CD8-positive, alpha-beta memory T cell (primary cell): ENCODE data around the gene SDF4. TPM values are rescaled to one million over a fixed set of nuclear protein-coding genes. Genes with fewer than 3 reads are reported as not detected.

Experiments used
- CTCF ChIA-PET: fragments of 350-600 bp; sonication (Branson Sonifier 250); formaldehyde crosslinking; loops from one replicate; lab custom pipeline; 2021; ENCODE audit warnings: antibody characterized with exemption; lab: Charles Lee
- POLR2A ChIA-PET: fragments of 350-600 bp; sonication (Branson Sonifier 250); formaldehyde crosslinking; loops from one replicate; lab custom pipeline; 2021; ENCODE audit warnings: antibody characterized with exemption; lab: Charles Lee
- DNase-seq, 5 donors: peaks; one replicate each; pipeline versions ENCODE4 v3.0.0 to v3.0.0-alpha.2; 2020 to 2022; ENCODE audit warnings: mixed read lengths in 1 of 5
- H3K27ac ChIP-seq: one replicate; pipeline ENCODE4 v1.7.0; 2013; ENCODE audit warnings: low read depth, mild to moderate bottlenecking, low read length, moderate library complexity
- H3K27me3 ChIP-seq: 2 replicates; pipeline ENCODE4 v1.7.0; 2013; ENCODE audit warnings: low read length, mild to moderate bottlenecking; ENCODE audit not compliant: insufficient read depth, poor library complexity, severe bottlenecking
- H3K36me3 ChIP-seq: 2 replicates; pipeline ENCODE4 v1.7.0; 2013; ENCODE audit warnings: mild to moderate bottlenecking, low read length, moderate library complexity; ENCODE audit not compliant: insufficient read depth
- H3K4me1 ChIP-seq: 2 replicates; pipeline ENCODE4 v1.7.0; 2013; ENCODE audit warnings: mild to moderate bottlenecking, low read length, moderate library complexity; ENCODE audit not compliant: insufficient read depth
- H3K4me3 ChIP-seq: 2 replicates; pipeline ENCODE4 v1.7.0; 2013; ENCODE audit warnings: mild to moderate bottlenecking, low read length
- H3K9me3 ChIP-seq: 2 replicates; pipeline ENCODE4 v1.7.0; 2013; ENCODE audit warnings: mild to moderate bottlenecking, low read length
- H3K27ac Mint-ChIP-seq, 8 donors: one replicate each; pipeline ENCODE4 v1.8.0; 2020 to 2021; ENCODE audit warnings: mixed read lengths in 8 of 8, mild to moderate bottlenecking in 6 of 8, inconsistent platforms in 3 of 8, moderate library complexity in 3 of 8
- H3K27me3 Mint-ChIP-seq, 2 donors: one replicate each; pipeline ENCODE4 v1.8.0; 2020 to 2021; ENCODE audit warnings: mixed read lengths in 2 of 2, mild to moderate bottlenecking in 1 of 2, moderate library complexity in 1 of 2
- H3K36me3 Mint-ChIP-seq, 3 donors: one replicate each; pipeline ENCODE4 v1.8.0; 2020 to 2021; ENCODE audit warnings: mixed read lengths in 3 of 3, inconsistent platforms in 1 of 3, mild to moderate bottlenecking in 1 of 3
- H3K4me1 Mint-ChIP-seq, 3 donors: one replicate each; pipeline ENCODE4 v1.8.0; 2020 to 2021; ENCODE audit warnings: mixed read lengths in 3 of 3, inconsistent platforms in 1 of 3, mild to moderate bottlenecking in 1 of 3
- H3K4me3 Mint-ChIP-seq, 7 donors: one replicate each; pipeline ENCODE4 v1.8.0; 2020 to 2021; ENCODE audit warnings: mixed read lengths in 7 of 7, mild to moderate bottlenecking in 6 of 7, moderate library complexity in 4 of 7, inconsistent platforms in 2 of 7
- H3K9me3 Mint-ChIP-seq, 5 donors: one replicate each; pipeline ENCODE4 v1.8.0; 2020 to 2022; ENCODE audit warnings: mixed read lengths in 5 of 5, mild to moderate bottlenecking in 3 of 5, moderate library complexity in 2 of 5, inconsistent platforms in 1 of 5
- polyA plus RNA-seq: library from polyadenylated mRNA; unstranded; fragments of 300-500 nt; fragmentation: Illumina TruSeq; gene quantifications from one replicate; pipeline ENCODE4 v1.2.3, GENCODE V29; 2021
- total RNA-seq, 2 experiments: library from RNA; stranded (reverse); gene quantifications; one replicate each; pipeline ENCODE4 v1.2.3, GENCODE V29; 2021

The SDF4 gene
- total and polyA plus RNA-seq, 3 experiments from 2014 or later: 108 to 169 (median 158) TPM

DNA sequence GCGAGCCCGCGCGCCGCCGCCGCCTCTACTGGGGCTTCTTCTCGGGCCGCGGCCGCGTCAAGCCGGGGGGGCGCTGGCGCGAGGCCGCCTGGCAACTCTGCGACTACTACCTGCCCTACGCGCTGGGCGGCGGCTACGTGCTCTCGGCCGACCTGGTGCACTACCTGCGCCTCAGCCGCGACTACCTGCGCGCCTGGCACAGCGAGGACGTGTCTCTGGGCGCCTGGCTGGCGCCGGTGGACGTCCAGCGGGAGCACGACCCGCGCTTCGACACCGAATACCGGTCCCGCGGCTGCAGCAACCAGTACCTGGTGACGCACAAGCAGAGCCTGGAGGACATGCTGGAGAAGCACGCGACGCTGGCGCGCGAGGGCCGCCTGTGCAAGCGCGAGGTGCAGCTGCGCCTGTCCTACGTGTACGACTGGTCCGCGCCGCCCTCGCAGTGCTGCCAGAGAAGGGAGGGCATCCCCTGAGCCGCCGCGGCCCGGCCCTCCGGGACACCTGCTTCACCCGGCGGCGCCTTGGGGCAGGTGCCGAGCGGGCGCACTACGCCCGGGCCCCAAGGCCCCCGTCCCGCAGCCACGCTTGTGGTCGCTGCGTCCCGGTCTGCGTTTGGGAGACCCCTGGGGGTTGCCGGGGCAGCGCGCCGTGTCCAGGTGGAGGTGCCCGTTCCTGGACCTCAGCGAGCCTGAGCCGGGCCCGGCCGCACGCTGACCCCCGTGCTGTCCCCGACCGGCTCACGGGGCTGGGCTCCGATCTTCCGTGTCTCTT lies 1.2 kb upstream of the SDF4 start:
- Histone ChIP-seq H3K9me3 (no peaks in the 10 kb centered on the region), H3K4me1 (peaks cover 28% of the 10 kb centered on the region), H3K36me3 (peaks cover 5% of the 10 kb centered on the region), H3K27ac (no peak overlapping the region), H3K27me3 (no peaks in the 10 kb centered on the region), H3K4me3 (no peak overlapping the region)
- Mint-ChIP-seq H3K36me3 (peaks cover 0 to 35% (median 2%) of the 10 kb centered on the region in 3 donors), H3K4me1 (peaks cover 27 to 46% (median 30%) of the 10 kb centered on the region in 3 donors), H3K27ac (peak overlapping the region in 7 of 8 donors; percentile 71 to 86 (median 82)), H3K4me3 (peak overlapping the region; percentile 74 to 86 (median 75)), H3K27me3 (no peaks in the 10 kb centered on the region), H3K9me3 (no peaks in the 10 kb centered on the region)
- ChIA-PET CTCF (no interaction called here), POLR2A (no interaction called here)
- DNase-seq: peak in 1 of 5 donors; percentile 25

DNA sequence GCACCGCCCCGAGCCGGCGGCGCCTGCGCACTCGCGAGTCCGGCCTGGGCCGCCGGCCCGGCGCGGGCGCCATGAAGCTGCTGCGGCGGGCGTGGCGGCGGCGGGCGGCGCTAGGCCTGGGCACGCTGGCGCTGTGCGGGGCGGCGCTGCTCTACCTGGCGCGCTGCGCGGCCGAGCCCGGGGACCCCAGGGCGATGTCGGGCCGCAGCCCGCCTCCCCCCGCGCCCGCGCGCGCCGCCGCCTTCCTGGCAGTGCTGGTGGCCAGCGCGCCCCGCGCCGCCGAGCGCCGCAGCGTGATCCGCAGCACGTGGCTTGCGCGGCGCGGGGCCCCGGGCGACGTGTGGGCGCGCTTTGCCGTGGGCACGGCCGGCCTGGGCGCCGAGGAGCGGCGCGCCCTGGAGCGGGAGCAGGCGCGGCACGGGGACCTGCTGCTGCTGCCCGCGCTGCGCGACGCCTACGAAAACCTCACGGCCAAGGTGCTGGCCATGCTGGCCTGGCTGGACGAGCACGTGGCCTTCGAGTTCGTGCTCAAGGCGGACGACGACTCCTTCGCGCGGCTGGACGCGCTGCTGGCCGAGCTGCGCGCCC lies 501 bp upstream of the SDF4 start, which contains the start of gene B3GALT6:
TSS of gene B3GALT6 (plus strand) at position 30 of the 588 bp plus-strand sequence. CDS start at position 72, 42 bp downstream.
- H3K27ac Mint-ChIP-seq: peak within 1 kb of the TSS; percentile 86 to 98 (median 94)
- H3K9me3 ChIP-seq: no peaks in the 10 kb centered on the region
- POLR2A ChIA-PET: interaction anchor here (0.5 kb wide), 1 partner anchor 41 kb away, joined by 3 read pairs; the partner anchor contains the start of gene UBE2J2
- peak within 1 kb of the TSS; percentile 100 for H3K4me3 ChIP-seq
- H3K36me3 ChIP-seq: peaks cover 5% of the 10 kb centered on the region
- H3K27ac ChIP-seq: peak within 1 kb of the TSS; percentile 90
- H3K9me3 Mint-ChIP-seq: no peaks in the 10 kb centered on the region
- peak within 1 kb of the TSS; percentile 91 to 99 (median 94) for H3K4me3 Mint-ChIP-seq
- CTCF ChIA-PET: no interaction called here
- no peak for DNase-seq
- peaks cover 27 to 46% (median 30%) of the 10 kb centered on the region in 3 donors for H3K4me1 Mint-ChIP-seq
- peaks cover 28% of the 10 kb centered on the region for H3K4me1 ChIP-seq
- H3K27me3 ChIP-seq: no peaks in the 10 kb centered on the region
- H3K27me3 Mint-ChIP-seq: no peaks in the 10 kb centered on the region
- H3K36me3 Mint-ChIP-seq: peaks cover 0 to 40% (median 2%) of the 10 kb centered on the region in 3 donors

DNA sequence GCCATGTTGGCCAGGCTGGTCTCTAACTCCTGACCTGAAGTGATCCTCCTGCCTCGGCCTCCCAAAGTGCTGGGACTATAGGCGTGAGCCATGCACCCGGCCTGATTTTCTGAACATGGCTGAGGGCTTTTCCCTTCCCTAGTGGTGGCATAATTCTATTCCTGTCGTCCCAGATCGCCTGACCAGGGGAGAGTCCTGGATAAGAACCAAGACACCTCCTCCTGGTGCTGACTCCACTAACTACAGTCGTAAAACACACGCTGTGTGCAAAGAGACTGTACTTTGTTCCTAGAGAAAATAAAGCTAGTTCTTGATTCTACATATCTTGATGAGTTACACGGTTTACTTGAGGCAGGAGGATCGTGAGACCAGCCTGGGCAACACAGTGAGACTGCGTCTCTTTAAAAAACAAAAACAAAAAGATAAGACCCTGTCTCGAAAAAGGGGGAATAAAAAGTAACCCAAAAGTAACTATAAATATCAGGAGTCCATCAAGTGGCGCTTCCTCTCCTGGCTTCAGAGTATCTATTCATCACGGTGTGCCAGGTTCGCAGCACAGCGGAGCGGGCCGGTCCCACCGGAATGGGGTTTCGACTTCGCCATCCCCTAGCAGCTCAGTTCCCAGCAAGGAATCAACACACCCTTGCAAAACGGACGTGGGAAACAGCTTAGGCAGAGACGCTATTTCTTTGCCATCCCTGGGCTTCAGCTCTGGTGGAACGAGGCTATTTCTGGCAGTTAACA lies 973 bp downstream of the SDF4 start:
- POLR2A ChIA-PET: interaction anchor here (0.7 kb wide), 1 partner anchor 323 kb away, joined by 4 read pairs; no protein-coding TSS in a partner anchor

DNA sequence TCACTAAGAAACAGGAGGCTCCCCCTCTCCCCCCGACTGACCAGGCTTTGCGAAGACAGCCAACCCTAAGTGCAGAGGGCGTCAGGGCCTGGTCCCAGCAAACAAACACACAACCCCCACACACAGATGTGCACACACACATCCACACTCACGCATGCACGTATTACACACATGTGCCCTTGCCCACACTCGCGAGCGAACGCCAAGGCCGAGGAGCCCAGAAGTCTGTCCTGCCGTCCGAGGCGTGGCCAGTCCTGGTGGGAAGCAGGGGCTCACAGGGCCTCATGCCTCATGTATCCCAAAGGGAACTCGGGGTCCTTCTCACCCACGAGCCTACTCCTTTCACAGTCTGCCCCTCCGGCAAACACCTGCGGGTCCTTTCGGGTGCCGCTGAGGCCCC lies 2.0 kb downstream of the SDF4 start:
- Histone ChIP-seq H3K9me3 (no peaks in the 10 kb centered on the region), H3K36me3 (peaks cover 8% of the 10 kb centered on the region), H3K4me3 (no peak overlapping the region), H3K27ac (no peak overlapping the region), H3K4me1 (peaks cover 28% of the 10 kb centered on the region), H3K27me3 (no peaks in the 10 kb centered on the region)
- Mint-ChIP-seq H3K4me3 (peak overlapping the region in 6 of 7 donors; percentile 60 to 96 (median 84)), H3K4me1 (peaks cover 30 to 49% (median 35%) of the 10 kb centered on the region in 3 donors), H3K27me3 (no peaks in the 10 kb centered on the region), H3K36me3 (peaks cover 0 to 62% (median 6%) of the 10 kb centered on the region in 3 donors), H3K9me3 (no peaks in the 10 kb centered on the region), H3K27ac (peak overlapping the region in 4 of 8 donors; percentile 23 to 87 (median 71))
- ChIA-PET POLR2A (no interaction called here), CTCF (interaction anchor here (0.9 kb wide), 1 partner anchor 17 kb away, joined by 3 read pairs; no protein-coding TSS in a partner anchor)
- DNase-seq: no peak

More for the DNA sequence above, 973 bp downstream of the SDF4 start:
- Mint-ChIP-seq H3K9me3 (no peaks in the 10 kb centered on the region), H3K36me3 (peaks cover 0 to 53% (median 2%) of the 10 kb centered on the region in 3 donors), H3K27ac (peak overlapping the region; percentile 86 to 98 (median 94)), H3K4me3 (peak overlapping the region; percentile 91 to 99 (median 94)), H3K27me3 (no peaks in the 10 kb centered on the region), H3K4me1 (peaks cover 27 to 48% (median 30%) of the 10 kb centered on the region in 3 donors)
- Histone ChIP-seq H3K27me3 (no peaks in the 10 kb centered on the region), H3K27ac (peak overlapping the region; percentile 90), H3K4me3 (peak overlapping the region; percentile 100), H3K36me3 (peaks cover 5% of the 10 kb centered on the region), H3K4me1 (peaks cover 28% of the 10 kb centered on the region), H3K9me3 (no peaks in the 10 kb centered on the region)
- no peak for DNase-seq
- CTCF ChIA-PET: interaction anchor here (0.7 to 0.8 kb wide), 3 partner anchors 108 to 210 kb away, joined by 3 to 4 read pairs (median 3); no protein-coding TSS in a partner anchor

DNA sequence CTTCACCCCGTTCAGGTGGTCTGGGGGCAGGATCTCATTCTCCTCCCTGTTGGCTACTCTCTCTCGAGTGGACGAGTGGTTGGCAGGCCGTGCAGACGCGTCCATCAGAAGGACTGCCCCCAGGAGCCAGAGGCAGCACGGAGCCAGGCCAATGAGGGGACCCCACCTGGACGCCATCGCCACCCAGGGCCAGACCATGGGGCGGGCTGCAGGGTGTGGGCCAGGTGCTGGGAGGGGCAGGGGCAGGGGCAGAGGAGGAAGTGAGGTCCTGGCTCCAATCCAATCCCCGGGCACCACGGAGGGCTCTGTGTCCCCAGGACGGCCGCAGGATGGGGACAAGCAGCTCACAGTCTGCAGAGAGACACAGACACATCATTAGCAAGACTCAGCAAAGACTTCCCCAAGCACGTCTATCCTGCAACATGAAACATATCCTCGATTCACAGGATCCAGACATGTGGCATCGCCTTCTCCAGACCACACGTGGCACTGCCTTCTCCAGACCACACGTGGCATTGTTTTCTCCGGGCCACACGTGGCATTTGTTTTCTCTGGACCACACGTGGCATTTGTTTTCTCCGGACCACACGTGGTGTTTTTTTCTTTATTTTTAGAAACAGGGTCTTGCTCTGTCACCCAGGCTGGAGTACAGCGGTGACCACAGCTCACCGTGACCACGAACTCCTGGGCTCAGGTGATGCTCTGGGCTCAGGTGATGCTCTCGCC lies 3.0 kb downstream of the SDF4 start:
- Histone ChIP-seq H3K4me3 (no peak overlapping the region), H3K27me3 (no peaks in the 10 kb centered on the region), H3K36me3 (peaks cover 13% of the 10 kb centered on the region), H3K27ac (no peak overlapping the region), H3K4me1 (peaks cover 28% of the 10 kb centered on the region), H3K9me3 (no peaks in the 10 kb centered on the region)
- no peaks in the 10 kb centered on the region for H3K27me3 Mint-ChIP-seq
- DNase-seq: no peak
- ChIA-PET POLR2A (no interaction called here), CTCF (interaction anchor here (0.9 kb wide), 1 partner anchor 16 kb away, joined by 3 read pairs; no protein-coding TSS in a partner anchor)
- no peaks in the 10 kb centered on the region for H3K9me3 Mint-ChIP-seq
- peak overlapping the region in 1 of 8 donors; percentile 21 for H3K27ac Mint-ChIP-seq
- H3K4me3 Mint-ChIP-seq: peak overlapping the region in 1 of 7 donors; percentile 31
- H3K4me1 Mint-ChIP-seq: peaks cover 22 to 39% (median 25%) of the 10 kb centered on the region in 3 donors
- H3K36me3 Mint-ChIP-seq: peaks cover 0 to 61% (median 8%) of the 10 kb centered on the region in 3 donors

DNA sequence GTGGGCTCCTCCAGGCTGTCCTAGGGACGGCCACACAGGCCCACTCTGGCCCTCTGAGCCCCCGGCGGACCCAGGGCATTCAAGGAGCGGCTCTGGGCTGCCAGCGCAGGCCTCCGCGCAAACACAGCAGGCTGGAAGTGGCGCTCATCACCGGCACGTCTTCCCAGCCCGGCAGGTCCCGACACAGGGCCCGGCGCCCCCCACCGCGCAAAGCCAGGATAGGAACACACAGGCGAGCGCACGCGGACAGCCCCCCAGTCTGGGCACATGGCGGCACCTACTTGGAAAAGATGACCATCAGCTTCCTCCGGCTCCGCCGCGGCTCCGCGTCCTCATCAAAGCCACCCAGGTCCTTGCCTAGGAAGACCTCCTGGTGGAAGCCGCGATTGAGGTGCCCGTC lies 3.6 kb downstream of the SDF4 start:
- no peaks in the 10 kb centered on the region for H3K9me3 ChIP-seq
- H3K4me1 ChIP-seq: peaks cover 25% of the 10 kb centered on the region
- Mint-ChIP-seq H3K4me1 (peaks cover 18 to 34% (median 20%) of the 10 kb centered on the region in 3 donors), H3K27me3 (no peaks in the 10 kb centered on the region), H3K36me3 (peaks cover 0 to 64% (median 8%) of the 10 kb centered on the region in 3 donors), H3K27ac (no peak overlapping the region), H3K4me3 (no peak overlapping the region), H3K9me3 (no peaks in the 10 kb centered on the region)
- CTCF ChIA-PET: no interaction called here
- POLR2A ChIA-PET: no interaction called here
- no peak overlapping the region for H3K27ac ChIP-seq
- no peak overlapping the region for H3K4me3 ChIP-seq
- peaks cover 15% of the 10 kb centered on the region for H3K36me3 ChIP-seq
- H3K27me3 ChIP-seq: no peaks in the 10 kb centered on the region
- DNase-seq: no peak

DNA sequence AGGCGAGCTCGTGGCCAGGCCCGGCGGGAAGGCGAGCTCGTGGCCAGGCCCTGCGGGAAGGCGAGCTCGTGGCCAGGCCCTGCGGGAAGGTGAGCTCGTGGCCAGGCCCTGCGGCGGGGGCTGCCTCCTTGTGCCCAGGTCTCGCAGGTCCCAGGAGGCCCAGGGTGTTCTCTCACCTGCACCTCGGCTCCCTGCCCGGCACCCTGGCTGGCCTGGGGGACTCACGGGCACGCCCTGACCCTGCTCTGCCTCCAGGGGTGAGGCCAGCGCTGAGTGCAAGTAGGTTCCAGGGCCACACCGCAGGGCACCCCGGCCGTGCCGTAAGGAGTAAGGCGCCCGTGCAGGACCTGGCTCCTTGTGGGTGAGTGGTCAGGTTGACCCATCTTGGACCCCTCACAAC lies 4.4 kb downstream of the SDF4 start:
- no peaks in the 10 kb centered on the region for H3K9me3 ChIP-seq
- no peaks in the 10 kb centered on the region for H3K27me3 ChIP-seq
- Mint-ChIP-seq H3K36me3 (peaks cover 0 to 72% (median 12%) of the 10 kb centered on the region in 3 donors), H3K9me3 (no peaks in the 10 kb centered on the region), H3K4me1 (peaks cover 18 to 34% (median 25%) of the 10 kb centered on the region in 3 donors), H3K27ac (no peak overlapping the region), H3K4me3 (no peak overlapping the region), H3K27me3 (no peaks in the 10 kb centered on the region)
- peaks cover 23% of the 10 kb centered on the region for H3K36me3 ChIP-seq
- no peak overlapping the region for H3K4me3 ChIP-seq
- H3K27ac ChIP-seq: no peak overlapping the region
- ChIA-PET POLR2A (no interaction called here), CTCF (no interaction called here)
- peaks cover 19% of the 10 kb centered on the region for H3K4me1 ChIP-seq
- no peak for DNase-seq
